ENCODE data around the gene OPN4. TPM values are rescaled to one million over a fixed set of nuclear protein-coding genes. Genes with fewer than 3 reads are reported as not detected.

The OPN4 gene
- total RNA-seq, 1 experiment from 2014 or later = not detected

DNA sequence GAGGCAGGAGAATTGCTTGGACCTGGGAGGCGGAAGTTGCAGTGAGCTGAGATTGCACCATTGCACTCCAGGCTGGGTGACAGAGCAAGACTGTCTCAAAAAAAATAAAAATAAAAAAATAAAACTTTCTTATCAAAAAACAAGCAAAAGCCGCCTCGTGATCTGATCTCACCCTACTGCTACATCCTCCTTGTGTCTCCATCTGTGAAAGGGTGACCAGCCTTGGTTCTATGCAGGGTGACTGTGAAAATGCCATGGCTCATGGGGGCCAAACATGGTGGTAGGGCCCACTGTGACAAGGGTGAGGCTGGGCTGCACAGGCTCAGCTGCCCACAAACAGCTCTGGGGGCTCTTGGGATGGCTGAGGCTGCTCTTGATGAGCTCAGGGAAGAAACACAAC is 968 bp upstream of the OPN4 start:
- POLR2A ChIA-PET = no interaction called here

DNA sequence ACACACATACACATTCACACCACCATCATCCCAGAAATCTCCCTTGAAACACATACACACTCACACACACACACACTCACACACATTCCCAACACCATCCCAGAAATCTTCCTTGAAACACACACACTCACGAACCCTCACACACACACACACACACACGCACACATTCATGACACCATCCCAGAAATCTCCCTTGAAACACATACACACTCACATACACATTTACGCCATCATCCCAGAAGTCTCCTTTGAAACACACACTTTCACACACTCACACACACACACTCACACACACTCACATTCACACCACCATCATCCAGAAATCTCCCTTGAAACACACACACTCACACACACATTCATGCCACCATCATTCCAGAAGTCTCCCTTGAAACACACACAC is 360 bp upstream of the OPN4 start:
- H3K36me3 Mint-ChIP-seq (ENCODE audit: insufficient read depth, unreplicated experiment) = no peaks in the 10 kb centered on the region
- peaks cover 10% of the 10 kb centered on the region for H3K27me3 Mint-ChIP-seq (ENCODE audit: insufficient read depth, unreplicated experiment)
- ChIA-PET CTCF (interaction anchor here (0.6 kb wide), 1 partner anchor 236 kb away, joined by 3 read pairs; no protein-coding TSS in a partner anchor), POLR2A (no interaction called here)
- DNase-seq (ENCODE audit: unreplicated experiment) = no peak
- intact Hi-C loops (cut with micrococcal nuclease) = no loop called here
- no peaks in the 10 kb centered on the region for H3K9me3 Mint-ChIP-seq (ENCODE audit: unreplicated experiment)
- no TSS peak for BruUV-seq (replicated peaks)
- no peak overlapping the region for H3K27ac Mint-ChIP-seq (ENCODE audit: low read depth, unreplicated experiment)
- TF ChIP-seq, protein P1, sequence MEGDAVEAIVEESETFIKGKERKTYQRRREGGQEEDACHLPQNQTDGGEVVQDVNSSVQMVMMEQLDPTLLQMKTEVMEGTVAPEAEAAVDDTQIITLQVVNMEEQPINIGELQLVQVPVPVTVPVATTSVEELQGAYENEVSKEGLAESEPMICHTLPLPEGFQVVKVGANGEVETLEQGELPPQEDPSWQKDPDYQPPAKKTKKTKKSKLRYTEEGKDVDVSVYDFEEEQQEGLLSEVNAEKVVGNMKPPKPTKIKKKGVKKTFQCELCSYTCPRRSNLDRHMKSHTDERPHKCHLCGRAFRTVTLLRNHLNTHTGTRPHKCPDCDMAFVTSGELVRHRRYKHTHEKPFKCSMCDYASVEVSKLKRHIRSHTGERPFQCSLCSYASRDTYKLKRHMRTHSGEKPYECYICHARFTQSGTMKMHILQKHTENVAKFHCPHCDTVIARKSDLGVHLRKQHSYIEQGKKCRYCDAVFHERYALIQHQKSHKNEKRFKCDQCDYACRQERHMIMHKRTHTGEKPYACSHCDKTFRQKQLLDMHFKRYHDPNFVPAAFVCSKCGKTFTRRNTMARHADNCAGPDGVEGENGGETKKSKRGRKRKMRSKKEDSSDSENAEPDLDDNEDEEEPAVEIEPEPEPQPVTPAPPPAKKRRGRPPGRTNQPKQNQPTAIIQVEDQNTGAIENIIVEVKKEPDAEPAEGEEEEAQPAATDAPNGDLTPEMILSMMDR (IDR thresholded peaks at IDR 0.05; ENCODE audit: unreplicated experiment) = no peak
- peaks cover 10% of the 10 kb centered on the region for H3K4me1 Mint-ChIP-seq (ENCODE audit: insufficient read depth, unreplicated experiment)
- H3K4me3 Mint-ChIP-seq (ENCODE audit: unreplicated experiment) = no peak overlapping the region

More for the DNA sequence above, 968 bp upstream of the OPN4 start:
- intact Hi-C loops (cut with micrococcal nuclease) = no loop called here
- Mint-ChIP-seq H3K36me3 (ENCODE audit: insufficient read depth, unreplicated experiment) (no peaks in the 10 kb centered on the region), H3K27ac (ENCODE audit: low read depth, unreplicated experiment) (no peak overlapping the region), H3K27me3 (ENCODE audit: insufficient read depth, unreplicated experiment) (peaks cover 10% of the 10 kb centered on the region), H3K4me1 (ENCODE audit: insufficient read depth, unreplicated experiment) (peaks cover 16% of the 10 kb centered on the region), H3K4me3 (ENCODE audit: unreplicated experiment) (no peak overlapping the region), H3K9me3 (ENCODE audit: unreplicated experiment) (no peaks in the 10 kb centered on the region)
- CTCF ChIA-PET = interaction anchor here (0.8 kb wide), 1 partner anchor 11 kb away, joined by 3 read pairs; no protein-coding TSS in a partner anchor
- no peak for DNase-seq (ENCODE audit: unreplicated experiment)
- no TSS peak for BruUV-seq (replicated peaks)
- TF ChIP-seq, protein P1 (IDR thresholded peaks at IDR 0.05; ENCODE audit: unreplicated experiment) = no peak

DNA sequence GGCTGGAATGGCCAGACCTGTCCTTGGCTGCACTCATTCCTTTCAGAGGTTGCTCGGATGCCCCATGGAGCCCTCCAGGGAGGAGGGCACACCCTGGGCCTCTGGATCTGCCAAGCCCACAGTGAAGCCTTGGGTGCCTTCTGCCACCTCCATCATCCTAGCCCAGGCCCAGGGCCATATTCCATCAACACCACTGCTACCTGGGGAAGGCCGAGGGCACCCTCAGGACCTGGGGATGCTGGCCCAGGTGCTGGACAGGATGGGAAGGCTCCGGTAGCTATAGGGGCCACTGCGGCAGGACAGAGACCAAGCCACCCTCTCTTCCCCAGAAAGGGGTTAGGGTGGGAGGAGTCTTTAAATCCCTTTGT is 810 bp downstream of the OPN4 start:
- ChIA-PET POLR2A (no interaction called here), CTCF (interaction anchor here (0.5 kb wide), 1 partner anchor 305 kb away, joined by 3 read pairs; no protein-coding TSS in a partner anchor)
- Mint-ChIP-seq H3K36me3 (ENCODE audit: insufficient read depth, unreplicated experiment) (no peaks in the 10 kb centered on the region), H3K4me1 (ENCODE audit: insufficient read depth, unreplicated experiment) (peaks cover 5% of the 10 kb centered on the region), H3K4me3 (ENCODE audit: unreplicated experiment) (no peak overlapping the region), H3K27me3 (ENCODE audit: insufficient read depth, unreplicated experiment) (peaks cover 10% of the 10 kb centered on the region), H3K9me3 (ENCODE audit: unreplicated experiment) (no peaks in the 10 kb centered on the region), H3K27ac (ENCODE audit: low read depth, unreplicated experiment) (no peak overlapping the region)
- BruUV-seq (replicated peaks) = no TSS peak
- no peak for DNase-seq (ENCODE audit: unreplicated experiment)
- TF ChIP-seq, protein P1 (IDR thresholded peaks at IDR 0.05; ENCODE audit: unreplicated experiment) = no peak
- intact Hi-C loops (cut with micrococcal nuclease) = no loop called here

DNA sequence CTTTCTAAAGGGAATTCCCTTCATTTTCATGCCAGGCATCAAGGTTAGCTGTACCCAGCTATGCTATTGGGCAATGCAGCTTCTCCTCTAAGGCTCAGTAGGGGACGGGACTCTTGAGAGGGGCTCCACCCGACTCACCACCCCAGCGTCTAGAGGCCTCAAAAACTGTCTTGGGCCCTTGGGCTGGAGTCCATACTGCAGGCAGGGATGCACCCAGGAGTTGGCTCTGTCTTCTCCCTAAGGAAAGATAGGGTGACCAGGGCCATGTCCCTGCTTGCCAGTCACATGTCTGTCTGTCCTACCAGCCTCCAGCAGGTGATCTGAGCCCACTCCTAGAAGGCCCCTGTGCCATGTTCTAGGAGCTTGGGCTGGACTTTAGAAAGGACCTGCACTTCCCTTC is 1.2 kb downstream of the OPN4 start:
- ChIA-PET CTCF (no interaction called here), POLR2A (no interaction called here)
- Mint-ChIP-seq H3K9me3 (ENCODE audit: unreplicated experiment) (no peaks in the 10 kb centered on the region), H3K27me3 (ENCODE audit: insufficient read depth, unreplicated experiment) (peaks cover 10% of the 10 kb centered on the region), H3K27ac (ENCODE audit: low read depth, unreplicated experiment) (no peak overlapping the region), H3K4me1 (ENCODE audit: insufficient read depth, unreplicated experiment) (peaks cover 5% of the 10 kb centered on the region), H3K36me3 (ENCODE audit: insufficient read depth, unreplicated experiment) (no peaks in the 10 kb centered on the region), H3K4me3 (ENCODE audit: unreplicated experiment) (no peak overlapping the region)
- TF ChIP-seq, protein P1 (IDR thresholded peaks at IDR 0.05; ENCODE audit: unreplicated experiment) = no peak
- intact Hi-C loops (cut with micrococcal nuclease) = no loop called here
- BruUV-seq (replicated peaks) = no TSS peak
- no peak for DNase-seq (ENCODE audit: unreplicated experiment)
